Esophagus squamous epithelium (tissue), 5 donors: Measurements from ENCODE around the gene RNF123. TPM values are rescaled to one million over a fixed set of nuclear protein-coding genes. Genes with fewer than 3 reads are reported as not detected.

Experiments
- DNase-seq: peaks from one replicate; lab custom pipeline; 2025; lab: John Stamatoyannopoulos, UW
- H3K27ac ChIP-seq, 4 donors: fragments of 200-600 bp; sonication (generic); one replicate each; pipeline ENCODE4 v1.5.1; 2016 to 2019; ENCODE audit warnings: mild to moderate bottlenecking in 1 of 4
- H3K27me3 ChIP-seq, 4 donors: fragments of 200-600 bp; sonication (generic); 1 replicate in 3 of 4; 2 replicates in 1 of 4; pipeline versions ENCODE4 v1.5.1 to v1.6.0; 2017 to 2021; ENCODE audit warnings: antibody characterized with exemption in 1 of 4
- H3K36me3 ChIP-seq, 3 donors: fragments of 200-600 bp; sonication (generic); one replicate each; pipeline ENCODE4 v1.5.1; 2016 to 2019
- H3K4me1 ChIP-seq, 3 donors: fragments of 200-600 bp; sonication (generic); one replicate each; pipeline ENCODE4 v1.5.1; 2017 to 2019
- H3K4me3 ChIP-seq, 4 donors: fragments of 200-600 bp; sonication (generic); 1 replicate in 3 of 4; 2 replicates in 1 of 4; pipeline ENCODE4 v1.5.1; 2016 to 2019; ENCODE audit warnings: mild to moderate bottlenecking in 2 of 4, moderate library complexity in 1 of 4
- H3K9me3 ChIP-seq, 3 donors: fragments of 200-600 bp; sonication (generic); one replicate each; pipeline ENCODE4 v1.5.1; 2016 to 2019
- POLR2A ChIP-seq, 4 donors: fragments of 450-650 bp; IDR thresholded peaks; one replicate each; pipeline ENCODE4 v1.6.1; 2017; ENCODE audit warnings: antibody characterized with exemption in 4 of 4, mild to moderate bottlenecking in 4 of 4, moderate library complexity in 3 of 4
- WGBS, 2 donors: methylation state at CpG; one replicate each; pipeline ENCODE4 v1.1.5; 2018; 5-methylcytosine and 5-hydroxymethylcytosine counted together
- intact Hi-C: fragments of 100-400 bp; cut with DNase I; formaldehyde crosslinking; loops from one replicate; pipeline ENCODE4 v1.15.0; 2022
- total RNA-seq, 4 donors: library from RNA; depleted of rRNA; stranded (reverse); fragments of >200 nt; gene quantifications; one replicate each; pipeline ENCODE4 v1.1.0, GENCODE V29; 2016
- TF ChIP-seq, protein P1 (sequence below), 6 experiments: fragments of 450-650 bp in 4 of 6; fragments of 200-600 bp in 2 of 6; sonication (generic) in 2 of 6; IDR thresholded peaks; one replicate each; pipeline ENCODE4 v1.5.1; 2016 to 2019; ENCODE audit warnings: antibody characterized with exemption in 6 of 6, mild to moderate bottlenecking in 4 of 6, moderate library complexity in 4 of 6
- donor health status: DM: yes; HTN: yes; CAD: no.

Gene RNF123
- total RNA-seq, 4 donors from 2014 or later = 14.7 to 21.8 (median 15.8) TPM

DNA sequence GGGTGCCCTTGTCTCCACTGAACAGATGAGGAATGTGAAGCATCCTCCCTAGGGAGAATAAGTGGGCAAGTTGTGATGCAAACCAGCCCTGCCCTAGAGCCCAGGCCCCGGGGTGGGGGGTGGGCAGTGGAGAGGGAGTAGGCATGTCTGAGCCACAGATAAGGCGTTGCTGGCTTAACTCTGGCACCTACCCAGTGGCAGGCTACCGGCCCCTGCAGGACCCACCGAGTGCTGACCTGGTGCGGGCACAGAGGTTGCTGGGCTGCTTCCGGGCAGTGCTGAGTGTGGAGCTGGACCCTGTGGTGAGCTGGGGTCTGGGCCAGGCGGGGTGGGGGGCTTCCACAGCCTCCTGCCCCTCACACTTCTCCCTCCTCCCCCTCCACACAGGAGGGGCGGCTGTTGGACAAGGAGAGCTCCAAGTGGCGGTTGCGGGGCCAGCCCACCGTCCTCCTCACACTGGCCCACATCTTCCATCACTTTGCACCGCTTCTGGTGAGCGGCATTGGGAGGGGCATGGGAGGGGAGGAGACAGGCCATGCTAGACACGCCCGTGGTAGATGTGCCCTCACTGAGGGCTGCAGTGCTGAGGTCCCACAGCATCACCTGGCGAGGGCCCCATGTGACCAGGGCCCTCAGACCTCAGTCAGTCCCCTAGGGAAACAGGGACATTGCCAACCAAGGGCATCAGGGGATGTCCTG is 10.1 kb downstream of the RNF123 start:
- 76 to 85% methylated on average over 5 to 8 of the region's 16 CpGs for WGBS, 2 donors
- TF ChIP-seq, protein P1, sequence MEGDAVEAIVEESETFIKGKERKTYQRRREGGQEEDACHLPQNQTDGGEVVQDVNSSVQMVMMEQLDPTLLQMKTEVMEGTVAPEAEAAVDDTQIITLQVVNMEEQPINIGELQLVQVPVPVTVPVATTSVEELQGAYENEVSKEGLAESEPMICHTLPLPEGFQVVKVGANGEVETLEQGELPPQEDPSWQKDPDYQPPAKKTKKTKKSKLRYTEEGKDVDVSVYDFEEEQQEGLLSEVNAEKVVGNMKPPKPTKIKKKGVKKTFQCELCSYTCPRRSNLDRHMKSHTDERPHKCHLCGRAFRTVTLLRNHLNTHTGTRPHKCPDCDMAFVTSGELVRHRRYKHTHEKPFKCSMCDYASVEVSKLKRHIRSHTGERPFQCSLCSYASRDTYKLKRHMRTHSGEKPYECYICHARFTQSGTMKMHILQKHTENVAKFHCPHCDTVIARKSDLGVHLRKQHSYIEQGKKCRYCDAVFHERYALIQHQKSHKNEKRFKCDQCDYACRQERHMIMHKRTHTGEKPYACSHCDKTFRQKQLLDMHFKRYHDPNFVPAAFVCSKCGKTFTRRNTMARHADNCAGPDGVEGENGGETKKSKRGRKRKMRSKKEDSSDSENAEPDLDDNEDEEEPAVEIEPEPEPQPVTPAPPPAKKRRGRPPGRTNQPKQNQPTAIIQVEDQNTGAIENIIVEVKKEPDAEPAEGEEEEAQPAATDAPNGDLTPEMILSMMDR (IDR thresholded peaks at IDR 0.05) = no peak
- no peak for TF ChIP-seq POLR2A (IDR thresholded peaks at IDR 0.05)
- Histone ChIP-seq H3K4me3 (no peak overlapping the region), H3K27me3 (no peaks in the 10 kb centered on the region), H3K36me3 (peaks cover 3 to 80% (median 4%) of the 10 kb centered on the region in 3 donors), H3K9me3 (no peaks in the 10 kb centered on the region), H3K27ac (no peak overlapping the region), H3K4me1 (peaks cover 0 to 5% (median 0%) of the 10 kb centered on the region in 3 donors)
- intact Hi-C loops = no loop called here
- no peak for DNase-seq

DNA sequence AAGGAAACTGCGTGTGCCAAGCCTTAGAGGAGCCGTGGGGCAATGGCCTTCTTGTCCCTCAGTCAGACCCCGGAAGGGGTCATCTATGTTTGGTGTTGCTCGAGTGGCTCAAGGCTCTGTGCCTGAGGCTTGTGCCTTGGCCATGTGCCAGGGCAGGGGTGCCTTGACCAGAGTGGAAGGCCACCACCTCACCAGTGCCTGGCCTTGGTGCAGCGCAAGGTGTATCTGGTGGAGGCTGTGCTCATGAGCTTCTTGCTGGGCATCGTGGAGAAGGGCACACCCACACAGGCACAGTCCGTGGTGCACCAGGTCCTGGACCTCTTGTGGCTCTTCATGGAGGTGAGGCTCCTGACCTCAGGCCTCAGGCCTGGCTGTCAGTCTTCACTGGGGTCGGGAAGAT is 10.7 kb downstream of the RNF123 start:
- TF ChIP-seq, protein P1 (IDR thresholded peaks at IDR 0.05) = no peak
- no peak for TF ChIP-seq POLR2A (IDR thresholded peaks at IDR 0.05)
- Histone ChIP-seq H3K27me3 (no peaks in the 10 kb centered on the region), H3K36me3 (peaks cover 7 to 83% (median 8%) of the 10 kb centered on the region in 3 donors), H3K4me3 (no peak overlapping the region), H3K9me3 (no peaks in the 10 kb centered on the region), H3K27ac (no peak overlapping the region), H3K4me1 (peaks cover 0 to 5% (median 0%) of the 10 kb centered on the region in 3 donors)
- DNase-seq = no peak
- WGBS, 2 donors = 80% methylated on average over 1 of the region's 8 CpGs; no CpG with 5 or more reads in 1 of the 2 donors
- intact Hi-C loops = loop anchor here (10.0 kb wide), 1 partner anchor 145 kb away; no protein-coding TSS in a partner anchor

DNA sequence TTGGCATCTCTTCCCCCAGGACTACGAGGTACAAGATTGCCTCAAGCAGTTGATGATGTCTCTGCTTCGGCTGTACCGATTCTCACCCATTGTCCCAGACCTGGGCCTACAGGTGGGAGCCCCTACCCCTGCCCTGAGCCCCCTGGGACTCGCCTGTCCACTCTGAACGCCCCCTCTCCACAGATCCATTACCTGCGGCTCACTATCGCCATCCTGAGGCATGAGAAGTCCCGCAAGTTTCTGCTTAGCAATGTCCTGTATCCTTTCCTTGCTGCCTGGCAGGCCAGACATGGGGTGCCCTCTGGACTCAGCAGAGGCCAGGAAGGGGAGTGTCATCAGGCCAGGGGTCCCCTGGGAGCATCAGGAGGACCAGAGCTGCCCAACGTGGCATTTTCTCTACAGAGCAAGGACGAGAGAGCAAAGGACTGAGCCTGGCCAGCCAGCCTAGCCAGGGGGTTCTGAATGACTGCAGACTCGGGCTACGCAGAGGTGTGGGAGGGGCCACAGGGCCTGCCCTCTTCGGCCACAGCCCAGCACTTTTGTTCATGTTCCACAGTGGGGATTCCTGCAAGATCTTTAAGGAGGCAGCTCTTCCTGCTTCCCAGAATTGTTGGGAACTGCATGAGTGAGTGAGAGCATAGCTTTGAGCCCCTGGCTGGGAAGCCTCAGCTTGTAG is 11.2 kb downstream of the RNF123 start:
- intact Hi-C loops = loop anchor here (10.0 kb wide), 1 partner anchor 144 kb away; no protein-coding TSS in a partner anchor
- WGBS, 2 donors = 60 to 73% methylated on average over 2 to 7 of the region's 13 CpGs

DNA sequence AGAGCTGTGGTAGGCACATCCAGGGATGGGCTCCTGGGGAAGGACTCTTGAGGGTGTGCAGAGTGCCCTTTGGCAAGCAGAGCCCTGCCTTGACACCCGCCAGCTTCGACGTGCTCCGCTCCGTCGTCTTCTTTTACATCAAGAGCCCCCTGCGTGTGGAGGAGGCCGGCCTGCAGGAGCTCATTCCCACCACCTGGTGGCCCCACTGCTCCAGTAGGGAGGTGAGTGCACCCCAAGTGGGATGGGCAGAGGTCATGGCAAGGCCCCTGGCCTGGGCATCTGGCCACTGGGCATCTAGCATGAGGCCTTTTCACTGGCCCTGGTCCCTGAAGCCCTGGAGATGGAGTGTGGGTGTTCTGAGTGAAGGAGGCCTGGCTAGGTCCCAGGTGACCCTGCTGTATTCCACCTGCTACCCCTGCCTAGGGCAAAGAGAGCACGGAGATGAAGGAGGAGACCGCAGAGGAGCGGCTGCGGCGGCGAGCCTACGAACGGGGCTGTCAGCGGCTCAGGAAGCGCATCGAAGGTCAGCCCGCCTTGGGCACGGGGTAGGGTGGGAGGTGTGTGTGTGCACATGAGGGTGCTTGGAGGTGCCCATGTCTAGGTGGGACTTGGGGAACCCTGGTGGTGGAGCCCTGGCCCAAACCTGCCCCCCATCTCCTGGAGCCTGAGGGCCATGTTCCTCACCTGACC is 12.2 kb downstream of the RNF123 start:
- Histone ChIP-seq H3K4me1 (peaks cover 0 to 5% (median 0%) of the 10 kb centered on the region in 3 donors), H3K4me3 (no peak overlapping the region), H3K27ac (no peak overlapping the region), H3K36me3 (peaks cover 10 to 98% (median 15%) of the 10 kb centered on the region in 3 donors), H3K27me3 (no peaks in the 10 kb centered on the region), H3K9me3 (no peaks in the 10 kb centered on the region)
- 80 to 98% methylated on average over 1 to 13 of the region's 21 CpGs for WGBS, 2 donors
- no peak for DNase-seq
- TF ChIP-seq, protein P1 (IDR thresholded peaks at IDR 0.05) = peak in 4 of 6 experiments; percentile 20 to 45 (median 29)
- no peak for TF ChIP-seq POLR2A (IDR thresholded peaks at IDR 0.05)
- intact Hi-C loops = loop anchor here (10.0 kb wide), 1 partner anchor 143 kb away; no protein-coding TSS in a partner anchor

More for the DNA sequence above, 11.2 kb downstream of the RNF123 start:
- H3K27me3 ChIP-seq = no peaks in the 10 kb centered on the region
- no peak overlapping the region for H3K4me3 ChIP-seq
- no peak overlapping the region for H3K27ac ChIP-seq
- H3K4me1 ChIP-seq = peaks cover 0 to 5% (median 0%) of the 10 kb centered on the region in 3 donors
- no peaks in the 10 kb centered on the region for H3K9me3 ChIP-seq
- peaks cover 10 to 89% (median 14%) of the 10 kb centered on the region in 3 donors for H3K36me3 ChIP-seq
- TF ChIP-seq, protein P1 (IDR thresholded peaks at IDR 0.05) = no peak
- TF ChIP-seq POLR2A (IDR thresholded peaks at IDR 0.05) = no peak
- DNase-seq = no peak
